Inferior parietal cortex (tissue), 1 donor: ENCODE results near the gene TBXAS1.

ENCODE experiments used
- DNase-seq: peaks from one replicate; pipeline ENCODE4 v3.0.0-alpha.2; 2016; ENCODE audit errors: extremely low spot score

Gene TBXAS1

DNA sequence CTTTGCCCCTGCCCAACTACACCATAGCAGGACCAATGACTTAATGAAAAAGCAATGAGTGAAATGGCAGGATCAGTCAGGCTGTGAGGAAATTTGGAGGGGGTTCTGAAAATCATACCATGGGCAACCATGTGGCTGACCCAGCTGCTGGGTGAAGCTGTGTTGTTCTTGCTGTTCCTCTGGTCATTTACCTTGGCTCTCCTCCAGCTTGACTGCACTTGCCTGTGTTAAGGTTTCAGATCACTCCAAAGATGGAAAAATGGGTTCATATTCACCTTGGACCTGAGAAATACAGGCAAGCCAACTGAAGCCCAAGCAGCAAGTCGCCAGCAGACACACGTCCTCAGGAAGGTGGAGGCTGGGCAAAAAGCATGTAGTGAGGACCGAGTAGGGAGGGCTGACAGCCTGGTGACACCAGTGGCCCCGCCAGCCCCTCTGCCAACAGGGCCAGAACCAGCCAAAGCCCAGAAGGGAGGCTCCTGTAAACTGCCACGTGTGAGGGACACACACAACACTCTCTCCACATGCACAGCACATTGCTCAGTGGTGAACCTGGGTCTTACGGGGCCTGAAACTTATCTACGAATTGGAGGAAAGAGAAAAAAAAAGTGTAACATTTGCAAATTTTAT lies 193.6 kb downstream of the TBXAS1 start:
- DNase-seq = no peak

DNA sequence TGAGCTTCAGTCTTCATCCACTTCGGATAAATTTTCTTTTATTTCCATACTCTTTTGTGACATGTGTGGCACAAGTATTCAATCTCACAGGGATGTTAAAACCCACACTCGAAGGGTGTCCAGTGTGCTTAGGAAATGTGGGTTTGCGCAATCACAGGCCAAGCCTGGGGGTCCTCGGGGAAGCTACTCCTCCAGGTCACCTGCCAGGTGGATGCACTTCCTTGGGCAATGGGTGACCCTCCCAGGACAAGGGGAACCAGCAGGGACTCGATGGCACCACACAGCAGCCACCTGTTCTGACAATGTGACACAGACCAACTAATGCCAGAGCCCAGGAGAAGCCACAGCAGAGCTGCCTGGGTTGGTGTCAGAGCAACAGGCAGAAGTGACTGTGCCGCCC lies 194.7 kb downstream of the TBXAS1 start:
- DNase-seq = no peak

DNA sequence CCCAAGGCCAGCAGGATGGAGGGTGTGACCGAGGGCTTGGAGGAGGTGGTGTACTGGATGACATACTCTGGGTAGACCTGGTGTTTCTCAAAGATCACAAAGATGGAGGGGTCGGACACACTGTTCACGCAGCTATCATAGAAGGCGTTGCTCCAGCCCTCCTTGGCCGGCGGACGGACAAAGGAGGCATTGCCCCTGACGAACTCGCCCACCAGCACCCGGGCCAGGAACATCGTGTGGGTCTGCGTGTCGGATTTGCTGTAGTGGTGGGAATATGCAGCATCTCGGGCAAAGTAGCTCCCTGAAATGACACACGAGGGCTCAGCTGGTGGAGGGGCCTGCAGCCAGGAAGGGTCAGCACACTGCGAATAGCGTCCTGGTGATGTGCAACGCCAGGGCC lies 195.5 kb downstream of the TBXAS1 start:
- DNase-seq = no peak

DNA sequence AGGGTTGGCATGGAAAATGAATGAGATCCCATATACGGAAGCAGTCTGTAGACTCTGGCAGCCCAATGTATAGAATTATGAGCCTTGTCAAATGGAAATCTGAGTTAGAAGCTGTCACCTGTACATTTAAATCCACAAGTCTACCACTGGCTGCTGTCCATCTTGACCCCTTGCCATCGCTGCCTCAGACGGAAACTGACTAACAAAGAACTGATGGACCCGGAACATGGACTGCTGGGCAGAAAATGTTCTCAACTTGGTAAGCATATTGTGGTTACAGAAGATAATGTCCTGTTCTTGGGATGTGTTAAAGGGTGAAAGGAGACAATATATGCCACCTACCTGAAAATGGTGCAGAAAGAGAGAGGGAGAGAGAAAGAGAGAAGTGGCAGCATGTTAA lies 196.2 kb downstream of the TBXAS1 start:
- DNase-seq = no peak

DNA sequence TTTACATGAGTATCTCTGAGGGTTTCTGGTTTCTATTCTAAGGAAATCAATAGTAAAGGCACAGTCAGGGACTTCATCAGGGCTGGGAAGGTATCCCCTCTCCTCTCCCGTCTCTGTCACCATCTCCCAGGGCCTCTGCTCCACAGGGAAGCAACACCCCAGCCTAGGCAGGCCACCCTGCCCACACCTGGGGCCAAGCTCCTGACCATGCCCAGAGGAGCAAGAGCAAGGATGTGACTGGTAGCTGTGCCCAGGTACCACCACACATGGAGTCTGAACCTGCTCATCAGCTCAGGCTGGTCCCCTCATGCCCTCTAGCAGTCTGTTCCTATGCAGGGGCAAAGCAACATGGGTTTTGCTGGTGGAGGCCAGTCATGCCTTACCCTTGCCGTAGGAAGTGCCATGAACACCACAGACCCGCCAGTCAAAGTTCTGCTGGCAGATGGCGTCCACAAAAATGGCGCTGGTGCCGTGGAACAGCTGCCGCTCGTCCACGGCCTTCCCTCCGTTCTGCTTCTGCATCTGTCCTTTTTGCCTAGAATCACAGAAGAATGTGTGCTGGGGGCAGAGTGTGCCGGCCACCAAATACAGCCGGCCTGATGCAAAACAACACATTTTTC lies 196.9 kb downstream of the TBXAS1 start:
- DNase-seq = no peak

DNA sequence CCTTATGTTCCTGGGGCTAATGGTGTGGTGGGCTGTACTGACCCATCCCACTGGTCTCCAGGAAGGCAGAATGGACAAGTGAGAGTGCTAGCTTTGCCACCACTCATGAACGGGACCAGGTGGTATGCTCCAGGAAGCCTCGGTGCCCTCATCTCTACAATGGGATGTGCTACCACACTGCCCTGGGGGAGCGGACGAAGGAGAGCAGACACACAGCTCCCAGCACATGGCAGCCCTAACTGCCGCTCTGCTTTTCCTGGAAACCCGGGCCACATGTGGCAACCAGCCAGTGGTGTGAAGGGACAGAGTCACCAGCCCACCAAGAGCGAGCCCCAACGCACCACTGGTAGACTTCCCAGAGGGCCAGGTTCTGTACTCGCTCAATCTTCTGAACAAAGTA lies 197.9 kb downstream of the TBXAS1 start:
- no peak for DNase-seq

DNA sequence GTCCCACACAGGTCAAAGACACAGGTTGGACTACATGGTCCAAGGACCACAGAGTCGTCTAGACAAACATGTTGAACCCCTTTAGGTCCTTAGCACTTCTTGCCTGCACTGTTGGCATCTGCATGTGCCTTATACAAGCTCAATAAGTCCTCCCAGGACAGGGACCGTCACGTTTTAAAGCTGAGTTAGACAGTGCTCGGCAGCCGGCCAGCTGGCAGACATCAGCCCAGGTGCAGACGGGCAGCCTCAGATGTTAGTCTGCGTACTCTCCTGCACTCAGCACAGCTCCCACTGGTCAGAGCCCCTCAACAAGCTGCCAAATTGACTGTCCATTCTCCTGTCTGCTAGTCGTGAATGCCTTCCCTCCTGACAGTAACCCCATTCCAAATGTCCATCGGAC lies 198.8 kb downstream of the TBXAS1 start:
- no peak for DNase-seq

DNA sequence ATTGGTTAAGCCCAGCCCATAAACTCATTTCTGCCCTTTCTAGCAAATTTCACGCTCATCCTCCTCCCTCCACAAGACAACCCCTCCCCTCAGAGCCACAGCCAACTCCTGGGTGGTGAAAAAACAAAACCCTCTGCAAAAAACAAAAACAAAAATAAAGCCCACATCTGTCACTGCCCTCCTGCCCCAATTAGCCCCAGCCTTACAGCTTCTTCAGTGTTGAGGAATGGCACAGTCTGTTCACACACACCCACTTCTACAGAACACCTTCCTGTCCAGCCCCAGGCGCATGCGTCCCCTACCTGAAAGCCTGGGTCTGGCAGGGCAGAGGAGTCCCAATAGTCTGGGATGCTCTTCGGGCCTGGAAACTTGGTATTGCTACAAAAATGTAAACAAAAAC lies 199.2 kb downstream of the TBXAS1 start:
- no peak for DNase-seq

DNA sequence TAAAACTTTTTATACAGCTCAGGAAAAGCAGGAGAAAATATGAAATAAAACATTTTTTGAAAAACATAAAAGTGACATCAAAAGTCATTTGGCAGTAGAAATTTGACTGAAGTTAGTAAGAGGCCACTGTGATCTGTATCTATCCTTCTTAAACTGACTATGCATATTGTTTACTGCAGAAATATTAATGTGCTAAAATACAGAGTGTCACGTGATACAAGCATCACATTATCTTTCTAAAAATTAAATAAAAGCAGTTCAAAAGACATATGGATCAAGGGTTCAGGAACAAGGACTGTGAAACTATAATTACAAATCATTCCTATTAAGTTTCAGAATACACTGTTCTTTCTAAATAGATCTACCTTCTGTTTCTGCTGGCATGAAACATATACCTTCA lies 200.0 kb downstream of the TBXAS1 start:
- DNase-seq = no peak

DNA sequence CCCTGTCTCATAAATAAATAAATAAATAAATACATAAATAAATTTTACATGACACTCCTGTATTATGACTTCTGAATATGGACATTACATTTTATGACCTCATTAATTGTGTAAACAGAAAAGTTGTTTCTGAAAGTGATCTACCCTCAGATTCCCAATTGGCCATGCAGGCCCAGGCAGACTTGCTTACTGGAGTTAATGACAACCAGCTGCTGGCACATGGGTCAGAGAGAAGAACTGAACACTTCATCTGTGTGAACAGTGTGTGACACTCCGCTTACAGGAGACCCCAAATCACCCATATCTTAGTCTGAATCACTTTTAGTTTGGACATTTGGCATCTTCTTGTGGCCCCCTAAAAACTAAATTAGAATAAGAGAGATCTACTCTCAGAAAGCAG lies 202.3 kb downstream of the TBXAS1 start:
- DNase-seq = no peak

DNA sequence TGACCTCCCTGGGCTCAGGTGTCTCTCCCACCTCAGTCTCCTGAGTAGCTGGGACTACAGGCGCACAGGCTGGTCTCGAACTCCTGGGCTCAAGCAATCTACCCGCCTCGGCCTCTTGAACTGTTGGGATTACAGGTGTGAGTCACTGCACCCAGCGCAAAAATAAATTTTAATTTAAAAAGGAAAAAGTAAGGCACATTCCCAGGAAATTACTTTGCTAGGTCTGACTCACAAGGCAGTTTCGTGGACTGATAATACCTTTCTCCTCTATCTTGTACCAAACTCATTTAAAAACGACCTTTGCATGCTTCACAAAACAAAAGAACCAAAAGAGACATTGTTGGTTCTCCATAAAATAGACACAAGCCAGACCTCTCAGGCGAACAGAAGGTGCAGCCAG lies 204.0 kb downstream of the TBXAS1 start:
- no peak for DNase-seq

DNA sequence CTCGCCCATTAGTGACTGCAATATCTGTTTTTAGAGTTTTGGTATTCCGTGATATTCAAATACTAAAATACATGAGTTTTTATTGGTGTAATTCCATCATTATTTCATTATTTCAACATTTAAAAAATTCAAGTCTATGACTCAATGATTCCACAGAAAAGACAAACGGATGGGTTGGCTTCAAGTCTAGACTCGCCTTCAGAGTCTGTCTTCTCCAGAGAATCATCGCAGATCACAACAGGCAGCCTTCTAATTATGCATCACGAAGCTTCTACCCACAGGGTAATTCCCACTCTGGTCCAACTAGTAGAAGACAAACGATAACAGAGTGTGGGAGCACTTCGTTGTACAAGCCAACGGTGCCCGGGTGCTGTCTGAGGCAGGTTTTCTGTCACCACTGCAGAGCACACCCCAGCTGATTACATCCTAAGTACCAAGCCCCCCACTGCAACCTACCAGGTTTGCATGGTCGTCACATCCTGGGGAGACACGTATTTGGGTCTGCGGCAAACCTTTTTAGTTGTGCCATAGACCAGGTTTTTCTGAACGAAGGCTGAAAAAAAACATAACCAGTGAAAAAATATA lies 204.8 kb downstream of the TBXAS1 start:
- no peak for DNase-seq

DNA sequence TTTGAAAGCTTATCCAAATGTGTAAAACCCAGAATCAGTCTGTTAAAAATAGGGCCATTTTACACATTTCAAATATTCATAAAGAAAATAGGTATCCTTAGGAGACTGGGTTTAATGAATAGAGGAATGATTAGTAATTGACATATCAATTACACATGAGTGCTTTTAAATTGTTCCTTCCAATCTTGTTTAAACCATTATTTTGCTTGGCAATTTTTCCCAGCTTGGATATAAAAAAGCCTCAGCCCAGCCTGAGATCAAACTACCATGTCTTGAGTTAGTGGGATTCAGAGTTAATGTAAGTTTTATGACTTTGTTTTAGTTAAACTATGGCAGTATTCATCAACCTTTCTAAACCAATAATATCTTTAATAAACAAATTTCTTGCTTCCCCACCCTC lies 205.4 kb downstream of the TBXAS1 start:
- DNase-seq = no peak

DNA sequence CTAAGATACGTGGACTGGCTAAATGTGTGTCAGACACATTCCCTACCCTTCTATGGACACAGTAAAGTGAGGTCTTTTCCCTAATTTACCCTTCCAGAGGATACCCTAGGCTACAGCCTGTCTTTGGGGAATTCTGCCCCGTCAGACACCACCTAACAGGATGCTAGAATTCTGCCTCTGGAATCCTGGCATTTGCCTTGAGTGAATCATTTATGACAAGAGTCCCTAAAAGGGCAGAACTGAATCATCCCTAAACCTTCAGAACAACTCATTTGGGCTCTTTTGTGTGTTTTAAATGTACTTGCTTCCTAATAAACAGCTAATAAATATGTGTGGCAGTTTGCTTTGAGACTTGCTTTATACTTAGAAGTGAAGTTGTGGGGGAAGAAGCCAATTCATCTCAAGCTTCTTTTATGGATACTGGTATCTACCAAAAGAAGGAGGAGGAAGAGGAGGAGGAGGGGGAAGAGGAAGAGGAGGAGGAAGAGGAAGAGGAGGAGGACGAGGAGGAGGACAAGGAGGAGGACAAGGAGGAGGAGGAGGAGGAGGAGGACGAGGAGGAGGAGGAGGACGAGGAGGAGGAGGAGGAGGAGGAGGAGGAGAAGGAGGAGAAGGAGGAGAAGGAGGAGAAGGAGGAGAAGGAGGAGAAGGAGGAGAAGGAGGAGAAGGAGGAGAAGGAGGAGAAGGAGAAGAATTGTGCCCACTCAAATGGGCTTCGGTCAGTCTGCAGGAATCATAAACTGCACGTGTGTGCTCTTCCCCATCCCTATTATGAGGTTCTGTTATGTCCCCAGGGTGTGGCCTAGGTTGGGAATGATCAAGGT lies 206.5 kb downstream of the TBXAS1 start:
- DNase-seq = no peak

DNA sequence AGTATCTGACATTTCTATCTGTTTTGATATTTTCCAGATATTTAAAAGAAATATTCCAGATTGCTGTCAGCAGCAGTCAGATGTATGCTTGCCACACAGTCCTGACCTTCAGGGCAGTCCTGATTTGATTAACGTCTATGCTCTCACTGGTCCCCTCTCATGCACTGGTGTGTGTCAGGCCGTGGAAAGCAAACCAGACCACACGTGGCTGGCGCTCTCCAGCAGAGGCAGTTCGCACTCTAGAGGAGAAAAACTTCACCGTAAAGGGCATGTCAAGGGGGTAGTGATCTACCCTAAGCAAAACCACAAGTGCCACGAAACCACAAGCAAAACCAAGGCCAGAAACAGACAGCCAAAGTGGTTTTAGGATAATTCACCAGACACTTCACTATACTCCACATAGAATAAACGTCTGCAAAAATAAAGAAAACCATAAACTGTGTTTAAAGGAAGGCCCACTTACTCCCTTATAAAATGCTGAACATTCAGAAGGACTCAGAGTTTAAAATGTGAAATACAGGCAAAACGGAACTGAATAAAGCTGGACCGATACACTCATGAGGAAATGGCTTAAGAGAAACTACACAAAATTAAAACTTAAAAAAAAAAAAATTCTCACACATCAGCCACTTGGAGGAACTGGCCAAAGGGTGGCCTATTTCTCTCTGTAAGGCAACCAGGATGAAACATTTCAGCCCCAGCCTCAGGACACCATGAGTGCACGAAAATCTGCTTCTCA lies 207.3 kb downstream of the TBXAS1 start:
- no peak for DNase-seq

DNA sequence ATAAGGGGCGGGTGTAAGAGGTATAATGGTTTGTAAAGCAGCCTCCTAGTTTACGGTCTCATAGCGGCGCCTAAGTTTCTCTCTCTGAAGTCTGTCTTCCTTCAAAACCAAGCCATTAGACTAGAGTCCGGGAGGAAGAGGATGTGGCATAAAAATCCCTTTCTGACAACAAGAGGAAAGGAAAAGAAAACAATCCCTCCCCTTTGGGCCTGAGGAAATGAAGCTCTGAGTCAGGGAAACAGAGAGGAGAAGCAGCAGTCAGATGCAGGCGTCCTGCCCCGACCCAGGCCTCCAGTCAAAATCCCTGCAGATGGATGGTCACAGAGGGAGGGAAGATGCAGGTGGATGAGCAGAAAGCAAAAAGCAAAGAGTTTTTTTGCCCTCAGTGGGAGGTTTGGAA lies 210.0 kb downstream of the TBXAS1 start:
- no peak for DNase-seq

DNA sequence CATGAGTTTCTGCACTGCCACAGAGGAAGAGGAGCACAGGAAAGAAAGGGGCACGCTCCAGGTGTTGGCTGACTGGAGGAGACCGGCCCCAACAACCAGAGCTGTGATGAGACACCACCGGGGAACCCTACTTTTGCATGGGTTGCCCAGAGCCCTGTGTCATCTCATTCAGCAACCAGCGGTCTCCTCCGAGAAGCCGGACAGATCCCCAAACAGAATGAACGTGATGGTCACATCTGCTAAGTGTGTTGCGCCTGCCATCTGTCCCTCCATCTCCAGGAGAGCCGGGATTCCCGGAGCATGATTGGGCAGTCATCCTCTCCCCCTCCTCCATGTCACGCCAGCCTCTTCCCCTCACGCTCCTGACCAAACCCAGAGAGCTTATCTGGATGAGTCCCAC lies 210.8 kb downstream of the TBXAS1 start:
- DNase-seq = no peak

DNA sequence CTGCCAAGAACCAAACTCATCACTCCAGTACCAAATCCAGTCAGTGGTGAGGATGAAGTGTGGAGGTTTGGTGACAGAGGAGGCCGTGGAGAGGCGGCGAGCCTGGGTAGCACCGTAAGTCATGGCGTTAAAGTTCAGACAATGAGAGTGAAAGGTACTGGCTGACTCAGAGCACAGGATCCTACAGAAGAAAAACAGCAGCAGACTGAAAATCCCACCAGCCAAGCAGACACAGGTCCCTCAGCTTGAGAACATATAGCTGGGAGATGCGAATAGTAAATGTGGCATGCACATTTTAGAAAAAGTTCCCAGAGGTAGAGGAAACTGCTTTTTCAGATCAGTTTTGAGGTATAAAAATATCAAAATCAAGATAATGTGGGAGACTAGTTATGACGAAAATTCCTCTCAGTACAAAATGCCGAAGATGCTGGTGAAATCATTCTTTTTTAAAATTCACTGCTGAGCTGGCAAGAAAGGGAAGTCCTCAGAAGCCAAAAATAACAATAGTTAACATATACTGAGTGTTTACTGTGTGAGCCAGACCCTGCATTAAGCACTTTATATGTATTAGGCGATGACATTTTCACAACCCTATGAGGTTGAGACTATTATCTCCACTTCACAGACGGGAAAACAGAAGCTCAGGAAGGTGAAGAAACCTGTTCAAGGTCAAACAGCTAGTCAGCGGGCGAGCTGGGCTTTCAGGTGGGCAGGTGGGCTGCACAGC lies 212.8 kb downstream of the TBXAS1 start:
- no peak for DNase-seq

DNA sequence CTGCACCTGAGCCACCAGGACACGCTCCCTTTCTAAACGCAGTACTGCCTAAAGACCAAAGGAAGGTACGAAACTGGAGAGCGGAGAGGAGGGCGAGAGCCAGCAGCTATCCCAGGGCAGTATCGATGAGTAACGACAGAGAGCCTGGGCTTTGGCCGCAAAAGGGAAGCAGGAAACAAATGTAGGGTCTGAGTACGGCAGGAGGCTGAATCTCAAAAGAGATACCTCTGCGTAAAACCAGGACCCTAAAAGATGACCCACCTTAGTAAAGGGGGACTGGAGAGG lies 213.3 kb downstream of the TBXAS1 start:
- no peak for DNase-seq

DNA sequence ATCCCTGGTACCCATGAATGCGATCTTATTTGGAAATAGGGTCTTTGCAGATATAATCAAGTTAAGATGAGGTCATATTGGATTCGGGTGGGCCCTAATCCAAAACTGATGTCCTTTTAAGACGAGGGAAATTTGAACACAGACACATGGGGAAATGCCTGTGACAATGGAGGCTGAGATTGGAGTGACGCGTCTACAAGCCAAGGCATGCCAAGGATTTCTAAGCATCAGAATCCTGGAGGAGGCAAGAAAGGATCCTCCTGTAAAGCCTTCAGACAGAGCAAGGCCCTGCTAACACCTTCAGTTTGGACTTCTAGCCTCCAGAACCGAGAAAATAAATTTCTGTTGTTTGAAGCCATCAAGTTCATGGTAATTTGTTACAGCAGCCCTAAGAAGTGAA lies 215.2 kb downstream of the TBXAS1 start:
- DNase-seq = no peak

DNA sequence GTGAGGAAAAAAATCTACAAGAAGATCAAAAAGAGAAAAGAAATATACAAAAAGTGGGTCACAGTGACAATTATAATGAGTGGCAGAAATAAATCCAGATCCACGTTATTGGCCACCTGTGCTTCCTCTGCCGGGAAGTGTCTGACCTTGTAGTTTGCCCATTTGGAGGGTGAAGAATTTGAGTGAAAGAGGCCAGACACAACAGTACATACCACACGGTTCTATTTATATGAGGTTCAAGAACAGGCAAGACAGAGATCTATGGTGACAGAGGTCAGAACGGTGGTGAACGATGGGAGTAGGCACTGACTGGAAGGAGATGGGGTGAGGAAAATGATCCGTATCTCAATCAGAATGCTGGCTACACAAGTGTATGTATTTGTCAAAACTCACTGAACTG lies 216.6 kb downstream of the TBXAS1 start:
- no peak for DNase-seq

DNA sequence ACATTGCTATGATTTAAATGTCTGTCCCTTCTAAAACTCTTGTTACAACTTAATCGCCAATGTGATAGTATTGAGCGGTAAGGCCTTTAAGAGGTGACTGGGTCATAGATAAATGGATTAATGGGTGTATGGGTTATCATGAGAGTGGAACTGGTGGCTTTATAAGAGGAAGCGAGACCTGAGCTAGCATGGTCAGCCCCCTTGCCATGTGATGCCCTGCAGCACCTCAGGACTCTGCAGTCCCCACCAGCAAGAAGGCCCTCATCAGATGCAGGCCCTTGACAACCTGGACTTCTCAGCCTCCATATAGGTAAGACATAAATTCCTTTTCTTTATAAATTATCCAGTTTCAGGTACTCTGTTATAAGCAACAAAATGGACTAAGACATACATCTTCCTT lies 218.1 kb downstream of the TBXAS1 start:
- DNase-seq = no peak
